GM19240 (cell line): ENCODE measurements around the gene DNPEP.

ENCODE experiments used
- DNase-seq: peaks from one replicate; pipeline ENCODE4 v3.0.0; 2011; ENCODE audit warnings: low spot score; ENCODE audit not compliant: insufficient read length

DNPEP gene

DNA sequence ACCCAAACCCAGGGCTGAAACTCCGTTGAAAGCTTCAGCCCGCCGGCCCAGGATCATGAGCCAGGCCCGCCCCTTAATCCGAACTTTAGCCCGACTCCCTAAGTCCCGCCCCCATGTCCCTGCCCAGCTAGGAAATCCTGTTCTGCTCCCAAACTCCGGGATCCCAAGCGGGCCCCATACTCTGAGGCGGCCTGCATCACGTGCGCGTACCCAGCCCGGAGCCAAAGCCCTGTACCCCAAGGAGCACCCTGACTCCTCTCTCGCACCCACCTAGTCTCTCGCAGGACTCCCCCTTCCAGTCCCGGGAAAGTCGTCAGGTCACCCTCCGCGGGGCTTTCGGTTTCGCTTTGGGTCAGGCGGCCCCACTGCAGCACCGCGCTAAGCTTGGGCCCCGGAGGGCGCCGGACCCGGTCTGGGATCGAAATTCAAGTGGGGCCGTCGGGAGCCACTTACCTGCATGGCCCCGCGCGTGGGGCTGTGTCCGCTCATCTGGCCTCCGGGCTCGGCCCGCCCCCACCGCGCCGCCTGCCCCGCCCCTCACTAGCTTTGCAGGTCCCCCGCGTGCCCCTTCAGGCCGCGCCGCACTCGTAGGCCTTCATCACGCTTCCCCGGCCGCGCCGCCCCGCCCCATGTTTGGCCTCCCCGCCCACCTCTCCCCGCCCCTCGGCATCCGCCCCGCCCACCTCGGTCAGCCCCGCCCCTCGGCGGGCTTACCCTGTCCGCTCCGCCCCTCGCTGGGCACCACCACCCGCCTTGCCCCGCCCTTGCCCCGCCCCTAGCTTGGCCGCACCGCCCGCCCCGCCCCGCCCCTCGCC, at the start of gene DNPEP:
Gene DNPEP, minus strand, starts transcription at position 607 of the 815 bp plus-strand sequence. Its CDS starts 118 bp downstream, at position 489.
- peak; percentile 74 for DNase-seq

DNA sequence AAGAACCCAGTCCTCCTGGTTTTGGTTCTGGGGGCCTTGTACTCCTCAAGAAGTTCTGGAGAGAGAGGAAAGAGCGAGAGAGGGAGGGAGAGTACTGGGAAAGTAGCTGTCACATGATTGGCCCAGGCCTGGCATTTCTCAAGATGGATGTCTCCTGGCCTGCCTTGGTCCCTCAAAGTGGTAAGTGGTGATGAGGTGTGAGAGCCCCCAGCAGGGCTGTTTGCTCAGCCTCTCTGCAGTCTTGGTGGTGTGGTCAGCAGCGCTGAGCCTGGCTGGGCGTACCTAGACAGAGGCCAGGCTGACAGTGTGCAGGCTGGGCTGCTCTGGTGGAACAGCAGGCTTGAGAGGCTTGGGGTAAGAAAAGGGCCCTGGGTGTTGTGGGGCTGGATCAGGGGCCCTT, 49.4 kb upstream of the DNPEP start:
- DNase-seq: no peak

- no peak for DNase-seq
Observed at GRCh38 chr2:219436491-219436890, 48.8 kb upstream of the DNPEP start.

- DNase-seq: no peak
Observed at GRCh38 chr2:219435701-219436100, 48.0 kb upstream of the DNPEP start.

DNA sequence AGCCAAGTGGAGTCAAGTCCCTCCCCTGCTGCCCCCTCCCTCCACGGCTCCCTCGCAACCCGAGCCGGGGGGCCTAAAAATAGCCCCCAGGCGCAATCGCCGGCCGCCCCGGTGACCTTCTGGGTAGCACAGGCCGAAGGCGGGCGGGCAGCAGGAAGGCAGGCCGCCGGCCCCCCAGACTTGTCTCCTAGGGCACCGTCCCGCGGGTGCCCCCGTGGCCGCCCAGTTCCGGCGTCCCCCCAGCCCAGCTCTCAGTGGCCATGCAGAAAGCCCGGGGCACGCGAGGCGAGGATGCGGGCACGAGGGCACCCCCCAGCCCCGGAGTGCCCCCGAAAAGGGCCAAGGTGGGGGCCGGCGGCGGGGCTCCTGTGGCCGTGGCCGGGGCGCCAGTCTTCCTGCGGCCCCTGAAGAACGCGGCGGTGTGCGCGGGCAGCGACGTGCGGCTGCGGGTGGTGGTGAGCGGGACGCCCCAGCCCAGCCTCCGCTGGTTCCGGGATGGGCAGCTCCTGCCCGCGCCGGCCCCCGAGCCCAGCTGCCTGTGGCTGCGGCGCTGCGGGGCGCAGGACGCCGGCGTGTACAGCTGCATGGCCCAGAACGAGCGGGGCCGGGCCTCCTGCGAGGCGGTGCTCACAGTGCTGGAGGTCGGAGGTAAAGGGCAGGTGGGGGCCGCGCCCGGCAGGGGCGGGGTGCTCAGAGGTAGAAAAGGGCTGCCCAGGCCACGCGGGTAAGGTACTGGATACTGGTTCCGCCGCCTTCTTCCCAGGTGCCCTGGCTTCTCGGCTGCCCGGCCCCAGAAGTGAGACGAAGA, 47.2 kb upstream of the DNPEP start, which contains the start of gene SPEG:
Gene SPEG, plus strand, starts transcription at position 126 of the 808 bp plus-strand sequence. Its CDS starts 135 bp downstream, at position 261.
- DNase-seq: no peak

DNA sequence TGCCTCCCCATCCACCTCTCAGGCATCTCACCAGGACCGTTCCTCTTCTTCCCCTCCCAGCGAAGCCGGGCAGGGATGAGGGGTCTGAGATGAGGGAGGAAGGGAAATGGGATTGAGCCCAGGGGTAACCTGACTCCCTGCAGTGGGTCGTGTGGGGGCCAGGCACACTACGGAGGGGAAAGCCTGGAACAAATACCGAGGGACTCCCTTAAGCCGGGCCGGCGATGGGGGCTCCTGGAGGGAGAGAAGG, 46.7 kb upstream of the DNPEP start:
- no peak for DNase-seq

GRCh38 chr2:219433666-219434467, 46.2 kb upstream of the DNPEP start:
- DNase-seq: no peak

DNA sequence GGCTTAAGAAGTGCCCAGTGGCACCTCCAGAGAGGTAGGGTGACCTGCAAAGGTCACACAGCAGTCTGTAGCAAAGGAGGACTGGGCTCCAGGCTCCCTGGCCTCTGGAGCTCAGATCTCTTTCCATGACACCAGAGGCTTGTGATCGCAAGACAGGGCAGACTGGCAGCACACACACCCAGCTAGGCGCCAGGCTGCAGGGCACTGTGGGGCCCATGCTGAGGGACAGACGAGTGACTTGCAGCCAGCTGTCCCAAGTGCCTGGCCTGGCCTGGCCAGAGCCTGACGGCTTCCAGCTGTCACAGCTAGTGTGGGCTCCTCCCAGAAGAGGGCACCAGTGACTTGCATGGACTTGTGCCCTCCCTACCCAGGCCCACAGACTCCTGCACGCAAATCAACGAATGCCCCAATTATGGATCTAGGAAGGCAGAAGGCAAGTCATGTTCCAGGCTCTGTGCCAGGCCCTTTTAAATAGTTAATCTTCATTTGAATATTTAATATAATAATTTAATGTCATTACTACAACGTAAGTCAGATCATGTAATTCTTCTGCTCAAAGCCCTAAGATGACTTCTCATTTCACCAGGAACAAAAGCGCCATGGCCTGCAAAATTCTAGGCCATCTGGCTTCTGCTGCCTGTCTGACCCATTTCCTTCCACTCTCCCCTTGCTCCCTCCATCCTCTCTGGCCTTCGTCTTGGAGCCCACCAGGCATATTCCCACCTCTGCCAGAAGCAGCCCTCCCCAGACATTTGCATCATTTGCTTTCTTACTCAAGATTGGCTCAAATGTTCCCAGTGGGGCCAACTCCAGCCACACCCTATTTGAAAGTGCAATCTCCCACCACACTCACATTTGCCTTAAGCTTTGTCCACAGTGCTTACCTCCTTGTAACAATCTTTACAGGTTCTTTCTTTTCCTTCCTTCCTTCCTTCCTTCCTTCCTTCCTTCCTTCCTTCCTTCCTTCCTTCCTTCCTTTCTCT, 43.2 kb upstream of the DNPEP start:
- no peak for DNase-seq

DNA sequence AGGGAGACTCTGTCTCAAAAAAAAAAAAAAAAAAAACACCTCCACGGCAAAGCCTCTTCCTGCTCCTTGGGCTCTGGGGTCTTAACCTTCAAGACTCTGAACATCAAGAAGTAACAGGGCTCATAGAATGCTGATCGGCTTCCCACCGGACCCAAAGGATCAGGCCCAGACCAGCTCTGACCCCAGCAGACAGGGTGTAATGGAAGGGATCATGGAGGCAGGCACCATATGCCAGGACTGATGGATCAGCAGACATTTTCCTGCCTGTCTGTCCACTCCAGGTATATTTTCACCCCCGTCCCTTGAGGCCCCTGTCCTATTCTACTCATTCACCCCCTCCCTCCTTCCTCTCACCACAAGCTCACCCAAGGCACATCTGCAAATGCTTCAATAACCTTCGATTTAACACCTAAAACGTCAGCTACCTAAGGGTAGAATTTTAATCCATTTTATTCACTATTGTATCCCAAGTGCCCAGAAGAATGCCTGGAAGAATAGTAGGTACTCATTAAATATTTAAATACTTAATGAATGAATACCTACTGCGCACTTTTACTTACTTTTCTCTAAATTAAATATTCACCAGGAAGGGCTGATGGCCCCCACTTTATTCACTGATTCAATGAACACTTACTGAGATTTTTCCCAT, 42.4 kb upstream of the DNPEP start:
- no peak for DNase-seq

- no peak for DNase-seq
Observed at GRCh38 chr2:219428469-219428868, 40.8 kb upstream of the DNPEP start.

DNA sequence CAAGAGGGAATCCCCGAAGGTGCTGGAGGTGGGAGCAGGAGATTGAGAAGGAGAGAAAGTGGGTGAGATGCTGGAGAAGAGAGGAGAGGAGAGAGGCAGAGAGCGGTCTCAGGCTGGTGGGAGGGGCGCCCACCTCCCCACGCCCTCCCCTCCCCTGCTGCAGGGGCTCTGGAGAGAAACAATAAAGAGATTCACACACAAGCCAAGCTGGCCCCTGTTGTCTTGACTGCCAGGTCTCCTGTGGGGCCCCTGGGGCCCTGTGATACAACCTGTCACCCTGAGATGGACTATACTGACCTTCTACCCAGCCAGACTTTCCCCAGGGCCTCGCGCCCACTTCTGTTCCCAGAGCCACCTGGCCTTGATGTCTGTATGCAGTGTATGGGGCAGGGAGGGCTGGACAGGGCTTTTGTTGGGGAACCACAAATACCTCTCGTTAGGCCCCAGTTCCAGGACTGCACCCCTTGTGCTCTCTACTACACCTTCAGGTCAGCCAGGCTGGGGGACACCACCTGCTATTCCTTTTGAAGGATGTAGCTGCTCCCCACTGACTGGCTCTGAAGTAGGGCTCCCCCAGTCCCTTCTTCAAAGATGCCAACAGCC, 38.9 kb upstream of the DNPEP start:
- no peak for DNase-seq

DNA sequence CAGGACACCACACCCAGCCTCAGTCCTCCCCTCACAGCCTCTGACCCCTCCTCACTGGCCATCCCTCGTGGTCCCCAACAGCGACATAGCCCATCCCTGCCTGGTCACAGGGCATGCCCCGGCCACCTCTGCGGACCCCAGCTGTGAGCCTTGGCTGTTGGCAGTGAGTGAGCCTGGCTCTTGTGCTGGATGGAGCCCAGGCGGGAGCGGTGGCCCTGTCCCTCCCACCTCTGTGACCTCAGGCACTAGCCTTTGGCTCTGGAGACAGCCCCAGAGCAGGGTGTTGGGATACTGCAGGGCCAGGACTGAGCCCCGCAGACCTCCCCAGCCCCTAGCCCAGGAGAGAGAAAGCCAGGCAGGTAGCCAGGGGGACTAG, 38.3 kb upstream of the DNPEP start:
- no peak for DNase-seq

GRCh38 chr2:219425238-219426067, 37.7 kb upstream of the DNPEP start:
- DNase-seq: no peak

DNA sequence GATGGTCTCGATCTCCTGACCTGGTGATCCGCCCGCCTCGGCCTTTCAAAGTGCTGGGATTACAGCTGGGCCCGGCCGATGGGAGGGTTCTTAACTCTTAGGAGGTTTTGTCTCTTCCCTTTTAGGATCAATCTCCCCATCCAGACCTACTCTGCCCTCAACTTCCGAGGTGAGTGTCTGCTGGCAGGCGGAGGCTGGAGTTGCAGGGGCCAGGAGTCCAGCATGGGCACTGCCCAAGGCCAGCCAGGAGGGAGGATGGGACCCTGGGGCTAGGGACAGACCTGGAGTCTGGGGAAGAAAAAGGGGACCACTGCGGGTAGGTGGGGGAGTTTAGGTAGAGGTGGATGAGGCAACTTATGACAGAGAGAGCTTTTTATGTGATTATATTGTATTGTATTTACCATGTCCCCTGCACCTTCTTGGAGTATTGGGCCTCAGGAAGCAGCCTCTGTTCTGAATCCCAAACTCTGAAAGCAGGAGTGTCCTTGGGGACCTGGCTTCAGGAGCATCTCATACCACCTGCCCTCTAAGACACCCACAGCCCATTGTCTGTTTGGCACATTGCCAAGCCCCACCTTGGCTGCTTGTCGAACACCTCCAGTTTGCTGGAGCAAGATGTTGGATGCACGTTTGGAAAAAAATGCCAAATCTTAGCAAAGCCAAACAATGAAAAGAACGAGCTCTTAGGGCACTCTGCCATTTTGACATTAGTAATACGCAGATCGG, 36.1 kb upstream of the DNPEP start:
- DNase-seq: no peak

- no peak for DNase-seq
Observed at GRCh38 chr2:219422952-219423534, 35.3 kb upstream of the DNPEP start.

DNA sequence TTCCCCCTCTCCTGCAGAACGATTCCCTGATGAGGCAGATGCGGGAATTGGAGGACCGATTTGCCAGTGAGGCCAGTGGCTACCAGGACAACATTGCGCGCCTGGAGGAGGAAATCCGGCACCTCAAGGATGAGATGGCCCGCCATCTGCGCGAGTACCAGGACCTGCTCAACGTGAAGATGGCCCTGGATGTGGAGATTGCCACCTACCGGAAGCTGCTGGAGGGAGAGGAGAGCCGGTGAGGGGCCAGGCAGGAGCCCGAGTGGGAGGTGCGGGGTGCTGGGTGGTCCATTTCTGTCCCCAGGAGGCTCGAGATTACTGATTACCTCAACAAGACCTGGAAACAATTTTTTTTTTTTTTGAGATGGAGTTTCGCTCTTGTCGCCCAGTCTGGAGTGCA, 33.6 kb upstream of the DNPEP start:
- DNase-seq: no peak

GRCh38 chr2:219420687-219421086, 33.0 kb upstream of the DNPEP start:
- no peak for DNase-seq
